GM21367 (cell line): ENCODE measurements around the gene CD6.
"Not testable (repeated sequence)": the region's sequence is repeated elsewhere in the genome, so short reads cannot be mapped to it uniquely, and the experiment has no call there.

ENCODE experiments used
- ATAC-seq: cut with Tn5 transposase; IDR thresholded peaks from one replicate; pipeline ENCODE4 v1.9.1; 2021; ENCODE audit not compliant: unreplicated experiment

The CD6 gene

DNA sequence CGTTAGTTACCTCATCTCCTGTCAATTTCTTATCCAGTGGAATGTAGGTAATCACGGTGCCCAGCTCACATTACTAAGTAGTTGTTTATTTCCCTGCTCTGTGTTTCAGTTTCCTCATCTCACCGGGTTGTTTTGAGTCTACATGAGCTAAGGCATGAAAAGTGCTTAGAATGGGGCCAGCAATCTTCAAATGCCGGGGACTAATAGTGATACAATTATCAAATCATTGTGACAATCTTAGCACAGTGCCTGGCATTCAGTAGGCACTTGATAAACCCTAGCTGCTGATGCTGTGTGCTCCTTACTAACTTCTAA is 77.5 kb downstream of the CD6 start:
- ATAC-seq: no peak

DNA sequence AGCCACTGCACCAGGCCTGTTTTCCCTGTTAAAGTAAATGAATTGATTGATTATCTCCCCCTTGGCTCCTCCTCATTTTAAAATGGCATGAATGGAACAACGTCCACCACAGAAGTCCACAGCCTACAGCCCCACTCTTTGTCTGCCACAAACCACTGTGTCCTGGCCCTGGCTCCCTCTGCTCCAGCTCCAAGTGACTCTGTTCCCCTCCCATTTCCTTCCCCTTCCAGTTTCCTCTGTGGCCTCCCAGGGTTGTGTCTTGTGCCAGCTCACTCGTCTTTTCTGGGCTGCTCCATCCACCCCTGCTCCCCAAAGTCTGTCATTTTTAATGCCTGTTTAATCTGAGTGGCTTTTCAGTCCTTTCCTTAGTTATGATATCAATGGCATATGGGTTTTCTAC is 78.4 kb downstream of the CD6 start:
- ATAC-seq: no peak

DNA sequence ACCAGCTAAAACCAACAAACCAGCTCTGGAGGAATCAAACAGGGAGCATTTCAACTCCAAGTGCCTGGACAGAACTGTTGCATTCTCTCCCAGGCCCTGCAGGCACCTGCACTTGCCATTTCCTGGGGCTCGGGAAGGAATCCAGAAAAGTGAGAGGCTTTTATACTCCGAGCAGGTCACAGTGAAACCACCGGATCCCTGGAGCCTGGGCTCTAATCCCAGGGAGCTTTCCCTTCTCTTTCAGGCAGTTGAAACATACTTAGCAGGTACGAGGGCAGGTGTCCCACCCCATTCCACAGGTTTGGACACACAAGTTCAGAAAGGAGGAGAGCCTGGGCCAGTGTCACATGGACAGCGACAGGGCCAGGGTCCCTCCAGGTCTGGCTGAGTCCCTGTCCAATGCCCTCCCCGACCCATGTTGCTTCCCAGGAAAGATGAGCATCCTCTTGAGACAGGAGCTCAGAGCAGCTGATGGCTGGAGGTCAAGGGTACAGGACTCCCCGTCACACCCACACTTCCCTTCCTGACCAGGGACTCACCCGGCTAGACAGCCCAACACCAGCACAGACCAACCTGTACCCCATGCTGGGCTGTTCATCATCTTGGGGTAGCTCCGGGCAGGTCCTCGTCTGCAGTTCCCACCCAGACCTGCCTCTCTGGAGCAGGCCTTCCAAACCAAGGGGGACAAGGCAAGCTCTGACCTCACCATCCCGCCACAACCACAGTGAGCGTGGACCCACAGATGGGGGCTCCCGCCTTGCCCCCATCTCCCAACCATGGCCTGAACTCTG is 80.9 kb downstream of the CD6 start:
- ATAC-seq: no peak

DNA sequence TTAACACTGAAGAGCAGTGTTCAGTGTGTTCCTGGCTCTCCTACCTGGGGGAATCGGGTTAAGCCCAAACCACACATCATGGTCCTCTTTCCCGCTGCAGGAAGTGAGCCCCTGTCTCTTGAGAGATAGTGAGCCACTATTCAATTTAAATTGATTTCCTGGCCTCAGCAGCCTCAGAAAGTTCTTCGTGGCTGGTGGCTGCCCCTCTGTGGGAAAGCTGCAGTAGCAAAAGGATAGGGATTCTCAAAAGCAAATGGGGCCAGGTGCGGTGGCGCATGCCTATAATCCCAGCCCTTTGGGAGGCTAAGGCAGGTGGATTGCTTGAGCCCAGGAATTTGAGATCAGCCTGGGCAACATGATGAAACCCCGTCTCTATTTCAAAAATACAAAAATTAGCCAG is 81.7 kb downstream of the CD6 start:
- no peak for ATAC-seq

DNA sequence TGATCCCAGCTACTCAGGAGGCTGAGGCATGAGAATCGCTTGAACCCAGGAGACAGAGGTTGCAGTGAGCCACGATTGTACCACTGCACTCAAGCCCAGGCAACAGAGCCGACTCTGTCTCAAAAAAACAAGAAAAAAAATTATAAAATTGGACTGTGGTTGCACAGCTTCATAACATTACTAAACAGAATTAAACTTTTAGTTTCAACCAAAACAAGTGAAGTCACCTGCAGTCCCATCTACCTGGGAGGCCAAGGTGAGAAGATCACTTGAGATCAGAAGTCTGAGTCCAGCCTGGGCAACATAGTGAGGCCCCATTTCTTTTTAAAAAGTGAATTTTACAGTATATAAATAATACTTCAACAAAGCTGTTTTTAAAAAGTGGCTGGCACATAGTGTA is 83.0 kb downstream of the CD6 start:
- ATAC-seq: no peak

DNA sequence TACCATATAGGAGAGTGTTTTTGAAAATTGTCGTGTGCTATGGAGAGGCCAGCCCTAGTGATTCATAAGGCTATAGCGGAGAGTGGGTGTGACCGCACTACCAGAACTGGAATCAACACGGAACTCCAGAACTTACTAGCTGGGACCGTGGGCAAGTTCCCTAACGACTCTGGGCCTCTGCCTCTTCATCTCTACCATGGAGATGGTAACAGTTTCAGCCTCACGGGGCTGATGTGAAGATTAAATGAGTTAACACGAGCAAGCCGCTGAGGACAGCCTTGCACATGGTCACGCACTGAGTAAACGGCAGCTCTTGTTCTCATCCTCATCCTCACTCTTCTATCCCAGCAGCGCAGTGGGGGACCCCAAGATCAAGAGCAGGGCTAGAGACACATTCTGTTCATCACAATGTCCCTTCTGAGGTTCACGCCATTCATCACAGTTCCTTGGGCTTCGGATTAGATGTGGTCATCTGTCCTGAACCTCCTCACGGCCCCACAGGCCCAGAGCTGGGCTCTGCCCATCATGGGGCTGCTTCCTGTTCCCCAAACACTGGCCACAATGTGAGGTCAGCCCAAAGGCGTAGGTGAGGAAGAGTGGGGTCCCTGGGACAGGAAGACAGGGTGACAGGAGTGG is 83.6 kb downstream of the CD6 start:
- no peak for ATAC-seq

DNA sequence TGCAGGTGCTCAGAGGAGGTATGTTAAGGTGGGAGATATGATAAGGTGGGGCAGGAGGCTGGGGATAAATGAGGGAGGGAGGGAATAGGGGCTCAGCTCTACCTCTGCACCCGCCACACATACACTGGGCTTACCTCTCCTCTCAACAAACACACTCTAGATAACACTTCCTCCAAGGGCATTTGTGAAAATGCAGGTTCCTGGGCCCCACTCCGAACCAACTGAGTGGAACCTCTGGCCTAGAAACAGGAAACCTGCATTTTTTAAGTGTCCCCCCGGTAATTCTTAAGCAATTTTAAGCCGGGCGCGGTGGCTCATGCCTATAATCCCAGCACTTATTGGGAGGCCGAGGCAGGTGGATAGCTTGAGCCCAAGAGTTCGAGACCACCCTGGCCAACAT is 84.3 kb downstream of the CD6 start:
- ATAC-seq: no peak

DNA sequence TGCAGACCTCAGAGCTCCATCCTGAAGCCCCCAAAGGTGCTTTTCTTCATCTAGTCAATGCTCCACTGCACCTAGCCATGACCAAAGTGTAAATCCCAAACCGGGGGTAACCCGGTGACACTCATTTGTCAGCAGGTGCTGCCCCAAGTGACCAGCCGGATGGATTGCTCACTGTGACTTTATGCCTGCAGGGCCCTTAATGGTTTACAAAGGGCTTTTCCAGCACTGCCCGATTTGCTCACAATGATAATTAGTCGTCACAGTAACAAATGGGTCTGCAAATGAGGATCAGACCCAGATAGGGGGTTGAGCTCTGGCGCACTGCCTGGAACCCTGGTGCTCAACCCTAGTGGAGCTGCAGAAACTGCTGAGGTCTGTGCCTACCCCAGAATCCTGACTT is 85.1 kb downstream of the CD6 start:
- ATAC-seq: no peak

DNA sequence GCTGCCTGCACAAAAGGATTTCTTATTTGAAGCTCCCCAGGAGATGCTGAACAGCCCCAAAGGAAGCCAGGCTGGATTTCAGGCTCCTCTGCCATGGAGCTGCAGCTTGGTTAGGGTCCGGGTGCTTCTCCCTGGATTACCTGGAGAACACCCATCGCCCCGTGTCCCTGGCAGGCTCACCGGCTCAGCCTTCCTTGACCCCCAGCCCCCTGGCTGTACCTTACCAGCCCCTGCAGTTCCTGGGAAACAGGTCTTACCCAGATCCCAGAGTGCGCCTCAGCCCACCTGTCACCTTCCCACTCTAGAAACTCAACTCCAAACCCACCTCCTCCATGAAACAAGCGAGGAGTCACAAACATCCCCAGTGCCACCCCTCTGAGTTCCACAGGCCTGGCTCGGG is 85.5 kb downstream of the CD6 start:
- ATAC-seq: no peak

DNA sequence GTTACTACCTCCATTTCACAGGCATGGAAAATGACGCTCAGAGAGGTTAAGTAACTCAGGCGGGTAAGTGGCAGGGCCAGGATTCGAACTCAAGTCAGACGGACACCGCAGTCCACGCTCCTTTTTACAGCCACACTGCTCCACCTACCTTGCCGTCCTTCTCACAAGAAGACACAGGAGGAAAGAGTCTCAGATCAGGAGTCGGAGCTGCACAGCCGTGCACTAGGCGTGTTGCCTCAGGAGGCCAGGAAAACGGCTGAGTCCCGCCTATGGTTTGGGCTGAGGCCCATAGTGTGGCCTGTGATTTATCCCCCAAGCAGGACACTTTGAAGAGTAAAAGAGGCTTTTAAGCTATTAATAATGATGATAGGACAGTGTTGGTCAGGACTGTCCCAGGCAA is 86.1 kb downstream of the CD6 start:
- ATAC-seq: no peak

DNA sequence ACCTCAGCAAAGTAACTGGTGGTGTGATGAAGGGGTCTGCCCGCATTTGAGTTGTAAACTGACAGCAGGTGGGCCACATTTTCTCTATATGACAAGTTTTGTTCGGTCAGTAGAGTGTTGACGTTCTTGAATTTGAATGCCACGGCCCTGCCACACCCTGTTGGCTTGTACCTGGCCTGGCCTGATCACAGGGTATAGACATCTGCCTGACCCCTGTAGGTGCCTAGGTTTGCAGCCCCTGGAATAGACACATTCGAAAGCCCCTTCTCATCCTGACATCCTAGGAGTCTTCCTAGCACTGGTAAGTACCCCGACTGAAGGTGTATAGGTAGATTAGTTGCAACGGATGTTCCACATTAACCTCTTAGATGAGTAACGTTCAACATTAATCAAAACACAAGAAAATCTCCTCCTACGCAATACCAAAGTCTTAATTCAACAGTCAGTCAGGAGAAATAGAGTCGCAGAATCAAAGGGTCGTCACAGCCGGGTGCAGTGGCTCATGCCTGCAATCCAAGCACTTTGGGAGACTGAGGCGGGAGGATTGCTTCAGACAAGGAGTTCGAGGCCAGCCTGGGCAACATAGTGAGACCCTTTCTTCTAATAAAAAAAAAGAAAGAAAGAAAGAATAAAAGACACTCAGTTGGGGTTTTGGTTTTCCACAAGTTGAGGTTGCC is 87.2 kb downstream of the CD6 start:
- no peak for ATAC-seq

DNA sequence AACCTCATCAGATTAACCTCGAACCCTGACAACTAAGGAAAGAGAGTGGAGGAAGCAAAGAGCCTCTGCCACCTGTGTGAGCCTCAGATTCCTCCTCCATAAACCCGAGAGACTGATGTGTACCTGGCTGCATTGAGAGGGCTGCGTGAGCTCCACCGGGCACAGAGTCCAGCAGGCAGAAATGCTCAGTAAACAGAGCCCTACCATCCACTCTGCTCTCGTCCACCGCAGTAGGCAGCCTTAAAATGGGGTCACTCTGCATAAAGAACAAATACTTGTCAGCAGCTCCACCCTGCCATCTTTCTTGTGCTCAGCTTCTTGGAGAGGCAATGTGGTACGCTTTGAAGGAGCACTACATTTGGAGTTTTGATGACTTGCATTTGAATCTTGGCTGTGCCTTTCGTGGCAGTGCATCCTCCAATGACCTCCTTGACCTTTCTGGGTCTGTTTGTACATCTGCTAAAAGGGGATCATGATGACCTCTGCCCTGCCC is 87.8 kb downstream of the CD6 start:
- ATAC-seq: no peak

DNA sequence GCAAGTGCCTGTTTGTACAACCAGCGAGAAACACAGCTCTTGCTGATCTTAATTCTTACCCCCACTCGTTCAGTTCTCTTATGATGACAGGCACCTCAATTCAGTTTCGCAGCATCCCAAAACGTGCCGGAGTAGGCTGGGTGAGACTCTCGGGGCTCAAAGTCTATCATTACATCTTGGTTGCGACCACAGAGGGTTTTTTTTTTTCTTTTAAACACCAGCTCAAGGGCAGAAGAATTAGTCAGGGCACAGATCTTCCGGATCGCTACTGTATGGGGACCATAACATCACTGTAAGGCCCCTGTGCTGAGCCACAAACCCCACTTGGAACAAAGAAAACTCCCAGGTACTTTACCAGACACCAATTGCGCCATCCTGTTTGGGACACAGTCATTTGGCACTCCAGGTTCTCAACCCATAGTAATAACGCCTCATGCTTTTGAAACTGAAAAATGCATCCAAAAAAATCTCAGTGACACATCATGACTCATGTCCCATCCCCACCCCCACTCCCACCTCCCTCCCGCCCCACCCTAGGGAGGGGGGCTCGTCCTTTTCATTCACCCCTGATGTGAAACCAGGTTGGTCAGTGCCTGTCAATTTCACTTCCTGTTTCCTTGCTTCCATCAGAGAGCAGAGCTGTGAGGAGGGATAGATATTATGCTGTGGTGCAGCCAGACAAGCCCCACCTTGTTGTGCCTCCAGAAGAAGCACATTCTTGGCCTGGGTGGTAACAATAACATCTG is 89.8 kb downstream of the CD6 start:
- peak; percentile 63 for ATAC-seq

DNA sequence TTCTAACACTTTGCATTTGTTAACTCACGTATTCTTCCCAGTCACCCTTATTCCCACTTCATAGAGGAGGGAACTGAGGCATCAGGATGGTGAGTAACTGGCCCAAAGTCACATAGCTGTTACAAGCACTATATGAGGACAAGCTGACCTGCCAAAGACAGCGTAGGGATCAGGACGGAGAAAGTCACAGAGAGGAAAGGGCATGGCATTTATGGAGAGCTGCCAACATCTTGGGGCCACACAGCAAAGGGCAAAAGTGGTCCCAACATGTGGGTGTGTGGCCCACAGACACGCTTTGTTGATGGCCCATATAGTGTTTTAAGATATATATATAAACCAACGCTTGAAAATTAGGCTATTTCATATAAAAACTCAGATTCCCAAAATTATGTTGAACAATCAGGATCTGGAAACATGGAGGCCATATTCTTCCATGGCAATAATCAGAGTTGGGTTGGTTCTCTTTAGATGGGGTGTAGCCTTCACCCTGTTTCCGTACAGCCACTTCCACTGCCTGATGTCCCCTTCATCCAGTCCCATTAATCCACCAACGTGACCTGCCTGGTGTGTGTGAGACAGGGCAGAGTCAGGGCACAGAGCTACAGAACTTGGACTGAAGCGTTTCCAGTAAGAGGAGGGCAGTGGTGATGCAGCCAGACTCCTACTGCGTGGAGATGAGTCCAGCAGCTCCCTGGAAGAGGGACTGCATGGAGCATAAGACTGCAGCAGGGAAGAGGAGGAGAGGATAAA is 90.9 kb downstream of the CD6 start:
- no peak for ATAC-seq

DNA sequence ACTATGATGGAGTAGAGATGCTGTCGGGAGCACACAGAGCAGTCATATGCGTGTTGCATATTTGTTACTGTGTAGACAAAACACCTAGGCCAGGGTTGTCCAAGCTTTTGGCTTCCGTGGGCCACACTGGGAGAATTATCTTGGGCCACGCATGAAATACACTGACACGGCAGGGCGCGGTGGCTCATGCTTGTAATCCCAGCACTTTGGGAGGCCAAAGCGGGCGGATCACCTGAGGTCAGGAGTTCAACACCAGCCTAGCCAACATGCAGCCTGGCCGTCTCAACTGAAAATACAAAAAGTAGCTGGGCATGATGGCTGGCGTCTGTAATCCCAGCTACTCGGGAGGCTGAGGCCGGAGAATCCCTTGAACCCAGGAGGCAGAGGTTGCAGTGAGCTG is 93.8 kb downstream of the CD6 start:
- ATAC-seq: not testable (repeated sequence)

DNA sequence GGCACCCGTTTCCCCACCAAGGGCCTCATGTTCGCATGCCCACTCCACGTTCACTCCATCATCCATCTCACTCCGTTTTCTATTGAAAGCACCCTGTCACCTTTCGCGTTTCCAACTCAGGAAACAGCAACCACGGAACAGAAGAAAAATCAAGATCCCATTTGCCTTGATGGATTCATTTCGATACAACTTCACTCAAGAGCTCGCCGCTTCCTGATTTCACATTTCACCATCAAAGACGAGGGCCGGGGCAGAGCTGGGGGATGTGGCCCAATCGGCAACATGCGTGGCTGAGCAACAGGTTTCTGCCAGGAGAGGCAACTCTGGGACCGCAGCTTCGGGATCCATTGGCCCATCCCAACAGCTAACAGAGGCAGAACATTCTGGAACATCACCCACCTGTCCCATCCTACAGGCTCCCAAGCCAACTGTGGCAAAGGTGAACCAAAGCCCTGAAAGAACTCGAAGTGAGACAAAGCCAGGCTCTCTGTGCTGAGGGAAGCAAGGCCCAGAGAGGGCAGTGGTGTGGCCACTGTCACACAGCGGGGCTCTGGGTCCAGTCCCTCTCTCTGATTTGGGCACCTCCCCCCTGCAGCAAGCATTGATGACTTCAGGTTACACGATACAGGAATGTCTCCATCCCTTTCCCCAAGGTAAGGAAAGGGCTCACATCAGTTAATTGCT is 94.6 kb downstream of the CD6 start:
- no peak for ATAC-seq

DNA sequence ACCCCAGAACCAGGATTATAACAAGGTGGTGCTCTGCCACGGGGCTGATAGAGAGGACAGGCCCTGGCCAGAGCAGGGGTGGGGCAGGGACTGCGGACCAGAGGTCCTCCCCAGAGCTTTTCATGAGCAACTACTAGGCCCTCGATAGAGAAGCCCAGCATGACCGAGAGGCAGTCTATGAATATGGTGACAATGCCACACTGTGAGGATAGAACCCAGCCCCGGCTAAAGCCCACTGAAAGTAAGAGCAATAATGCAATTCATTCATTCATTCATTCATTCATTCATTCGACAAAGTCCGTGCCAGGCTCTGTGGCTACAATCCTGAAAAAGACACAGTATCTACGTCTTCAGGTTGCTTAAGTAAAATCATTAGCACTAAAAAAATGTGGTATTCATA is 95.2 kb downstream of the CD6 start:
- ATAC-seq: no peak

DNA sequence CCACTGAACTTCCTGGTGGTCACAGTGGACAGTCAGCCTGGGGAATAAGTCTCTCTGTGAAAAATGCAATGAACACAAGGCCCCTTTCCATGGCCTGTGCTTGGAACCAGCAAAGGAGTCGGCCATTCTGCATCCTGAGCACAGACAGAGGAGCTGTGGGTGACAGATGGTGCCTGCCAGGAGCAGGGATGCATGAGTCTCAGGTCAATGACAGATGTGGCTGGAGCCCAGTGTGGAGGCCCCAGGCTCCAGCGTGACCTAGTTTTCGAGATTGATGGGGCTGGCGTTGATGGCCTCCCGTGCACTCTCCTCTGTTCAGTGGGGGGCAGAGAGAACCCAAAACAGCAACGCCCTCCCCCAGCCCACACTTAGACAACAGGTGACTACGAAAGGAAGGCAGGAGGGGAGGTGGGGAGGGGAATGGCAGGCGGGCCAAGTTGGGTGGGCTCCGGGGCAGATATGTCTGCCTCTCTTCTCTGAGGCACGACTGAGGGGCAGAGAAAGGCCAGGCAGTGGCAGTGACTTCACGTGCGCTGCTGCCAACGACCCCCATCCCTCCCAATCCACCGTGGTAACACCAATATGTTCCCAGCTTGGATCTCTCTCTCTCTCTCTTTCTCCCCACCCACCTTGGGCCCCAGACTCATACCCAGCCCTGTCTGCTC is 96.4 kb downstream of the CD6 start:
- ATAC-seq: no peak

DNA sequence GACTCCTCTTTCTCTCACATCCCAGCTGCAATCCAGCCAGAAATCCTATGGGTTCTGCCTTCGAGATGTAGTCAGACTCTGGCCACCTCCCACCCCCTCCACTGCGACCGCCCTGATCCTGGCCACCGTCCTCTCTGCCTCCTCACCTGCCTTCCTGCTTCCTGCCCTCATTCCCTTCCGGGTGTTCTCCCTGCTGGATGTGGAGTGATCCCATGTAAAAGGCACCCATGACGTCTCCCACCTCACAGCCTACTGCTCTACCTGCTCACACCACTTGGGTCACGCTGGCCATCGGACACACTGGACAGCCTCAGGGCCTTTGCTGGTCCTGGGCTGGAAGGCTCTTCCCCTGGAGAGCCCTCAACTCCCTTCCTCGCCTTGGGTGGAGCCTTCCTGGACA is 97.1 kb downstream of the CD6 start:
- ATAC-seq: no peak

DNA sequence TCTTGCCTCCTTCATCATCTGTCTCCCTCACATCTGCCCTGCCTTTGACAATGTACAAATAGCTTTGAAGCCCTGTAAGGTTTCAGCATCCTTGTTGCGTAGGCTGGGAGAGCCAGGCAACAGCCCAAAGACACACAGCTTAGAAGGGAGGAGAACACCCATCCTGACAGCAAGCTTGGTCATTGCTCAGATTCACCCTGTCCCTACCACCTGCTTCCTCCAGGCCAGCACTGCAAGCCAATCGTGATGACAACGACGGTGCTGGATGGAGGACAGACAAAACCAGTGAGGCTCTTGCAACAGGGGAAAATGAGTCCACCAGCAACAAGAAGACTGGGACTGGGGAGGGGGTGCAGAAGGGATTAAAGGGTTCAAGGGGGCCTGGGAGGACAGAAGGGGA is 97.9 kb downstream of the CD6 start:
- ATAC-seq: no peak
